ENCODE measurements around the gene GRIA4. TPM values are rescaled to one million over a fixed set of nuclear protein-coding genes. Genes with fewer than 3 reads are reported as not detected.

GRIA4 gene
- polyA plus RNA-seq, 3 donors: not detected

- no peaks in the 10 kb centered on the region for H3K4me1 Mint-ChIP-seq
- Histone ChIP-seq H3K79me2 (ENCODE audit: insufficient read depth, low read length) (no peaks in the 10 kb centered on the region), H3K9ac (ENCODE audit: insufficient read depth, low read length, poor library complexity, severe bottlenecking) (no peak overlapping the region), H3K4me1 (ENCODE audit: control insufficient read depth in 1 of 2, insufficient read depth in 2 of 2, low read length in 2 of 2) (no peaks in the 10 kb centered on the region), H2AFZ (ENCODE audit: insufficient read depth, low read depth, low read length, poor library complexity, severe bottlenecking) (no peak overlapping the region), H3K9me3 (replicated peaks in 1 of 2; ENCODE audit: control insufficient read depth in 1 of 2, insufficient read depth in 1 of 2, low read length in 2 of 2) (peaks cover 0 to 3% of the 10 kb centered on the region in 2 donors), H3K27ac (ENCODE audit: low read depth in 1 of 2, low read length in 2 of 2) (no peak overlapping the region), H4K20me1 (ENCODE audit: insufficient read depth, low read length) (no peaks in the 10 kb centered on the region), H3K36me3 (replicated peaks in 1 of 2; ENCODE audit: control insufficient read depth in 1 of 2, insufficient read depth in 2 of 2, low read length in 2 of 2) (no peaks in the 10 kb centered on the region), H3K27me3 (ENCODE audit: control insufficient read depth in 2 of 2, insufficient read depth in 2 of 2, low read length in 2 of 2) (no peaks in the 10 kb centered on the region), H3K4me2 (replicated peaks; ENCODE audit: extremely low read depth, low read length, poor library complexity, severe bottlenecking) (no peak overlapping the region), H3K4me3 (replicated peaks in 1 of 3; ENCODE audit: low read depth in 2 of 3, low read length in 3 of 3) (no peak overlapping the region)
- DNase-seq: no peak
- intact Hi-C loops (cut with micrococcal nuclease): no loop called here
- H3K36me3 Mint-ChIP-seq: no peaks in the 10 kb centered on the region
- H3K9me3 Mint-ChIP-seq: peaks cover 0 to 5% (median 0%) of the 10 kb centered on the region in 7 donors
- no peaks in the 10 kb centered on the region for H3K27me3 Mint-ChIP-seq (ENCODE audit: low read depth in 3 of 3)
- H3K4me3 Mint-ChIP-seq: no peak overlapping the region
- WGBS (ENCODE audit: insufficient coverage): no CpG with 5 or more reads among the region's 1 CpG
- TF ChIP-seq CTCF (IDR thresholded peaks at IDR 0.05): no peak
- no peak overlapping the region for H3K27ac Mint-ChIP-seq
Measured at GRCh38 chr11:105975128-105975527, 365.3 kb downstream of the GRIA4 start.

- Mint-ChIP-seq H3K27me3 (ENCODE audit: low read depth in 3 of 3) (peaks cover 0 to 4% (median 0%) of the 10 kb centered on the region in 3 donors), H3K4me1 (no peaks in the 10 kb centered on the region), H3K27ac (no peak overlapping the region), H3K36me3 (no peaks in the 10 kb centered on the region), H3K4me3 (no peak overlapping the region), H3K9me3 (peaks cover 0 to 5% (median 0%) of the 10 kb centered on the region in 7 donors)
- Histone ChIP-seq H3K4me3 (replicated peaks in 1 of 3; ENCODE audit: low read depth in 2 of 3, low read length in 3 of 3) (no peak overlapping the region), H4K20me1 (ENCODE audit: insufficient read depth, low read length) (no peaks in the 10 kb centered on the region), H3K9ac (ENCODE audit: insufficient read depth, low read length, poor library complexity, severe bottlenecking) (no peak overlapping the region), H2AFZ (ENCODE audit: insufficient read depth, low read depth, low read length, poor library complexity, severe bottlenecking) (no peak overlapping the region), H3K9me3 (replicated peaks in 1 of 2; ENCODE audit: control insufficient read depth in 1 of 2, insufficient read depth in 1 of 2, low read length in 2 of 2) (peaks cover 0 to 3% of the 10 kb centered on the region in 2 donors), H3K36me3 (replicated peaks in 1 of 2; ENCODE audit: control insufficient read depth in 1 of 2, insufficient read depth in 2 of 2, low read length in 2 of 2) (no peaks in the 10 kb centered on the region), H3K27ac (ENCODE audit: low read depth in 1 of 2, low read length in 2 of 2) (no peak overlapping the region), H3K79me2 (ENCODE audit: insufficient read depth, low read length) (no peaks in the 10 kb centered on the region), H3K4me1 (ENCODE audit: control insufficient read depth in 1 of 2, insufficient read depth in 2 of 2, low read length in 2 of 2) (no peaks in the 10 kb centered on the region), H3K4me2 (replicated peaks; ENCODE audit: extremely low read depth, low read length, poor library complexity, severe bottlenecking) (no peak overlapping the region), H3K27me3 (ENCODE audit: control insufficient read depth in 2 of 2, insufficient read depth in 2 of 2, low read length in 2 of 2) (no peaks in the 10 kb centered on the region)
- 100% methylated on average over 2 of the region's 10 CpGs for WGBS (ENCODE audit: insufficient coverage)
- intact Hi-C loops (cut with micrococcal nuclease): no loop called here
- DNase-seq: no peak
- TF ChIP-seq CTCF (IDR thresholded peaks at IDR 0.05): no peak
Measured at GRCh38 chr11:105979997-105980703, 370.3 kb downstream of the GRIA4 start.
